Hippocampal formation (tissue), 2 donors: Measurements from ENCODE around the gene PARS2.

Experiments
- DNase-seq, 2 donors: peaks; one replicate each; lab custom pipeline; 2025; lab: John Stamatoyannopoulos, UW

PARS2 gene

DNA sequence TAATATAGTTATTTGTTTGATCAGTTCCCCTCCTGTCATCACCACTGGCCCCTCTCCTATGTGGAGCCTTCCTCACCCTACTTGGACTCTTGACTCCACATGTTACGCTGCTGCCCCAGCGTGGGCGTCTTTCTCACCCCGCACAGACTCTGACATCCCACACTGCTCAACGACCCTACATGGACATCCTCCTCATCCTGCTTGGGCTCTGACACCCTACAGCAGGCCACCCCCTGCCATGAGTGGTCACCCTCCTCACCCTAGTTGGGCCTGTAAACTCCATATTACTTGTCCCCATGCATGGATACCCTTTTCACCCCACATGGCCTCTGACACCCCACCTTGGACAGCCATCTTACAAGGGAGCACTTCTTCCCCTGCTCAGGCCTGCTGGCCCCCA is 27.6 kb downstream of the PARS2 start:
- DNase-seq = no peak

DNA sequence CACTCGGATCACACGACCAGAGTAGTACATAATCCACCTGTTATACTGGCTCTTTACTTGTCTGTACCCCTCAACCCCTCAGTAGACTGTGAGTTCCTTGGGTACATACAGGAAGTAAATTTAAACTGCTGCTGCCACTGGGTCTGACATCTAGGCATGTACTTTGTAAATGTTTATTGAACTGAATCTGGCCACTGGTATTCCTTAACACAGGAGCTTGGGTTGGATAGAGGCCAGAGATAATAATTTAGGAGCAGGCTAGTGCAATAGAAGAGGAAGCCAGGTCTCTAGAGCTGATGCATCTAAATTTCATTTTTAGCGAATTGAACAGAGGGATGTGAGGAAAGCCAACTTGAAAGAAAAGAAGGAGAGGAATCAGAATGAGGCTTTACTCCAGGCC is 36.3 kb downstream of the PARS2 start:
- no peak for DNase-seq

DNA sequence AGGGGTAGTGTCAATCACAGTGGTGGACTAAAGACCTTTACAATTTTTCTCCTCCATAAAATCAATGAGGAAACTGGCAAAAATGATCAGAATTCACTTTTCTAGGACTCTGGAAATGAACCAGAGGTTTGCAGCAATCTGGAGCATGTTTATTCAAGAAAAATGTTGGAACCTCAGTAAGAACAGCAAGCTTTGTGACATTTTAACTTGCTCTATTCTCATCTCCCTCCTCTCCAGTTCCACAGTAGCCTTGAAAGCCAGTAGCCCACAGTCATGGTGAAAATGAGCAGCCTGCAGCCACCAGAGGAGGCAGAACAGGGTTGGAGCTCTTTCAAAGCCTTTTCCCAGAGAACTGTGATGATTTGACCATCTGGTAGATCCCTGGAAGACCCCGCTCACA is 39.6 kb downstream of the PARS2 start:
- DNase-seq = no peak

DNA sequence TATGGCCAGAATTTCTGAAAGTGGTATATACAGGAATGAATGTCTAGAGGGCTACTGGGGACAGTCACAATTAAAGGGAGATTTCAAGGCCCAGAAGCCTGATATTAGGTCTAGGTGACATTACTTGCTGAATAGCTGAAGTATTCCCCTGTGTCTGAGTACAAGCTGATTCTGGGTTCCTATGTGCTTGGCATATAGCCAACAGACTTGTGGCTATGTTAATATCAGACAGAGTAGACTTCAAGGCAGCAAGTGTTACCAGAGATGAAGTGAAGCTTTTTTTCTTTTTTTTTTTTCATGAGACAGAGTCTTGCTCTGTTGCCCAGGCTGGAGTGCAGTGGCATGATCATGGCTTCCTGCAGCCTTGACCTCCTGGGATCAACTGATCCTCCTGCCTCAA is 40.3 kb downstream of the PARS2 start:
- no peak for DNase-seq

DNA sequence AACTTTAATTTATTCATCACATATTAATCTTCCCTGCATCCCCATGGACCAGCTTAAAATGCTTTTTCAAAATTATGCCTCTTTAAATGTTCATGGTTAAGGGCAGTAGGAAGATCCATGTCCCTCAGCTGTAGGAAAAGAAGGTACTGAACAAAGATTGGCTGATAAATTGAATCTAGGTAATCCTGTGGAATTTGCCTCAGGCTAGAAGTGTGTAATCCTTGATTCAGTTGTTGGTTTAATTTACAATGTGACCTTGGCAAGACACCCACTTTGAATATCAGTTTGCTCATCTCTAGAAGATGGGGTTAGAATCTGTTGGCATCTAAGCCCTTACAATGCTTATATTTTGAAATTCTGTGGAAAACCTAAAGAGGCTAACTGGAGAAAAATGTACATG is 42.6 kb downstream of the PARS2 start:
- DNase-seq = no peak

DNA sequence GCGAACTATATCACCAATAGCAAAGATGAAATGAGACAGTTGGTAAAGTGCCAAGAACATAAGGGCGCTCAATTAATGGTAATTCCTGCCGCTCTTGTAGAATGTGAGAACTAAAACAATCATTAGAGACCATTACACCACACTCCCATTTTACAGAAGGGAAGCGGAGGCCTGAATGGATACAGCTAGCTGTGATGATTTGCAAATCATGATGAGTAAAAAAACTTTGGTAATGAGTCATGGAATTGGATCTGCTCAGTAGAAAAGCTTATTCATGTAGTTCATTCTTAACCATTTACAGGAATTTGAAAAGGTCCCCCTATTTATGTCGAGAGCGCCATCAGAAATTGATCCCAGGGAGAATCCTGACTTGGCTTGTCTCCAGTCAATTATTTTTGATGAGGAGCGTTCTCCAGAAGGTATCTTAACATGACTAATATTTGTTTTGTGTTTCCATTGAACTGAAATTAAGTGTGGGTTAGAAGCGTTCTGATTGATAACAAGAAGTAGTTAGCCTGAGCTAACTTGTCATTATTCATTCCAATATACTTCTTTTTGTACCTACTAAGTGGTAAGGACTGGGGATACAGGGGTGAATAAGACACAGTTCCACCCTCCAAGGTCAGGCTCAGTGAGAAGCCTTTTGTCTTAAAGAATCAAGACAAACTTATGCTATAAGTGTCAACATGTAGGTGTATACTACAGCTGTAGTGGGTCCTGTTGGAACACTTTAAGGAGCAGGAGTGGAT is 47.9 kb downstream of the PARS2 start:
- no peak for DNase-seq

DNA sequence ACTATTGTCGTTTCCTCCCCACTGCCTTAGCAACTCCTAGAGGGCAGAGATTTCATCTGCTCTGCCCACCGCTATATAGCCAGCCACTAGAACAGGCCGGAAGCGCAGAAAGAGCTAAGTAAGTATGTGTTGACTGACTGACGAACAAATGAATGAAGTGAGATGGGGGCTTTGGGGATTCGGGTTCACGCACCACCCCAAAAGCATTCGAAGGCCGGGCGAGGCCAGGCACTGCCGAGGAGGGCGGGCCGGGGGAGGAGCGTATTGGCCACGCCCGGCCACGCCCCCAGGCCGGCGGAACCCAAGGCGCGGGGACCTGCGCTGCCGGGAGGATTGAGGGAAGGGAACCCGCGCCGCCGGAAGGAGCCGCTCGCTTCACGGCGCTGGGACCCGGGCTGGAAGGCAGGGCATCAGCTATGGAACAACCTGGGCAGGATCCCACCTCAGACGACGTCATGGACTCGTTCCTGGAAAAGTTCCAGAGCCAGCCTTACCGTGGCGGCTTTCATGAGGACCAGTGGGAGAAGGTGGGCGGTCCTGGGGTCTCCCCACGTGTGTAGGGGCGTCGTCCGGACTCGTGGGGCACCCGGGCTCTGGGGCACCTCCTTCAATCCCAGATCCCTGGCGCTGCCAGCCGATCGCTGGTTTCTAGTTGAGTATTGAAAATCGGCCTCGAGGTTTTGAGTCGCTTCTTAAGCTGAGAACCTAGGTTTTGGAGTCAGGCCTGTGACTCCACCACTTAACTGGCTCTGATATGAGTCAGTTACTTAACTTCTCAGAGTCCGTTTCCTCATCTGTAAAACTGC is 48.6 kb downstream of the PARS2 start, which contains the start of gene TTC4:
TTC4 (plus strand) TSS at position 369 of the 806 bp plus-strand sequence; CDS start at position 417, 48 bp downstream.
- DNase-seq = peak; percentile 73 to 78

DNA sequence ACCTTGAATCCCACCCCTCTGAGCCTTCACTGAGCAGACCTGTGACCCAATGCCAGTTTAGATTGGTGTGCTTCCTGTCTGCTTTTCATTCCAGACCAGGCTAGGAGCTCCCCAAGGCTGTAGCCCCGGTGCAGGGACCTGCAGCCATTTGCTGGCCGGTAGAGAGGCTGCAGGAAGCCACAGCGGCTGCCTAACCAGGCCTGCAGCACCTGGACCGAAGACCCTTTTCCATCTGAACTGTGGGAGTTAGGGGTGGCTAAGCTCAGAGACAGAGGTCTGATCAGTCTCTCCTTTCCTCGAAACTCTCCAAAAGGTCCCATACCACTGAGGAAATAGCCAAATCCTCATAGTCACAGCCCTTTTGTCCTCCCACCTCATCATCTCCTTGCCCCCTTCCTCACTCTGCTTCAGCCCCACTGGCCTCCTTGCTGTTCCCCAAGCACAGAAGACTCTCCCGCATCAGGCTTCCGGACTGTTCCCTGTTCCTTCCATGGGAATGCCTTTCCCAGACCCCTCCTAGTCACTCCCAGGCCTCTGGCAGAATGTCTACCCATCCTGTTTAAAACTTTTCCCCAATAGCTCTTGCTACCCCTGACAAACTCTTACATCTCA is 49.3 kb downstream of the PARS2 start:
- no peak for DNase-seq

DNA sequence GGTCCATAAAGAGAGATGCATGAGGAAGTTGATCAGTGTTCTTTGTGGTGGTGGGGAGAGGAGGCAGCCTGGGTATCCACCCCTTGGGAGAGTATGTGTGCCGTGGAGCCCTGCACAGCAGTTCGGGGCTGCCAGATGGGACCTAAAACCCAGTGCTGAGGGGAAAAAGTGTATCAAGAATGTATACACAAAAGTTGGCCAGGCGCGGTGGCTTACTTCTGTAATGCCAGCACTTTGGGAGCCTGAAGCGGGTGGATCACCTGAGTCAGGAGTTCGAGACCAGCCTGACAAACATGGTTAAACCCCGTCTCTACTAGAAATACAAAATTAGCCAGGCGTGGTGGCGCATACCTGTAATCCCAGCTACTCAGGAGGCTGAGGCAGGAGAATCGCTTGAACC is 52.8 kb downstream of the PARS2 start:
- no peak for DNase-seq

DNA sequence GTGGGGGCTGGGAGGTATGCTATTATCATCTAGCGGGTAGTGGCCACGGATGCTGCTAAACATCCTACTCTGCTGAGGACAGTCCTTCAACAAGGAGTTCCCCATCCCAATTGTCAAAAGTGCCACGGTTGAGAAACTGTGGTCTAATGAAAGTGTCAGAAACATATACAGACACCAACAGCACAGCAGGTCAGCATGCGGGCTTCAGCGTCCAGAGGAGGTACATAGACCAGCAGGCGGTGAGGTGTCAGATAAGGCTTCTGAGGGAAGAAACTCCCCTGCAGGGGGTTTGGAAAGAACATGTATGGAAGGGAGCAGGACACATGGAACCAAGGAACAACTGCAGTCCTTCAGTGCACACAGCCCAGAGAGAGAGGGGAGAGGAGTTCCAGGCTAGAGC is 53.5 kb downstream of the PARS2 start:
- no peak for DNase-seq

DNA sequence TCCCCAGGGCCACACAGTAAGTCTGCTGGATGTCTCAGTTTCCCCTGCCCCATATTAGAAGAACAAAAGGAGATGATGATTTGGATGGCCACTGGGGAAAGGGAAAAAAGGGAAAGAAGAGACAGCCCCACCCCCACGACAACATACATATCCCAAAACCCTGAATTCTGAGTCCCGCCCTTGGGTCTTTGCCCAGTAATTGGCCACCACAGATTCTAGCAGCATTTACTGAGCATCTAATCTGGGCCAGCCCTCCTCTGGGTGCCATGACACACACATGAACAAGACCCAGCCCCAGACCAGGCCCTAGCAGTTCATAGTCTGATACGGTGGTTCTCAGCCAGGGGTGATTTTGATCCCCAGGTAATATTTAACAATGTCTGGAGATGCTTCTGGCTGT is 53.9 kb downstream of the PARS2 start:
- DNase-seq = no peak

DNA sequence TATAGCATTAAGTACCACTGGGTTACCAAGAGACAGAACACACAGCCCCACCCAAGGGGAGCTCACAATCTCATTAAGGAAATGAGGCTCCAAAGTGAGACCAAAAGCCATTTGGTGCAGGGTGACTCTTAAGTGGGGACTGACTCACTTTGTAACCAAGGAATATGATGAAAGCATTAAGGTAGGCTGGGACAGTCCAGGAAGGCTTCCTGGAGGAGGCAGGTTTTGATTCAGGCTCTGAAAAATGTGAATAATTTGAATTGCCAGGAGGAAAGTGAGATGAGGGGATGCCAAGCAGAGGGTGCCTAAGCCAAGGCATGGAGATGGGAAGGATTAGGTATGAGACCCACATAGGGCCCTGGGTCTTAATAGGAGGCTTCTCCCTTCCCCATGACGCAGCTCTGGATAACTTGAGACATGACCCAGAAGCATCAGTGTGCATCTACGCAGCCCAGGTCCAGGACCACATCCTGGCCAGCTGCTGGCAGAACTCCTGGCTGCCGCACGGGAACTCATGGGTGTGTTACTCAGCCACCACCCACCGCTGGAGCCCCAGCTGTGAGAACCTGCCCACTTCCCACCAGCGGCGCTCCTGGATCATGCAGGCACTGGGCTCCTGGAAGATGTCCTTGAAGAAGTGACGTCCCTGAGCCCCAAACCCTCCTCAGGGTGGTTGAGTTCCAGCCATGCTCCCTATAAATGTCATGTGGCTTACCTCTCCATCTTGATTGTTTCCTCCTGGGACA is 54.6 kb downstream of the PARS2 start:
- no peak for DNase-seq

DNA sequence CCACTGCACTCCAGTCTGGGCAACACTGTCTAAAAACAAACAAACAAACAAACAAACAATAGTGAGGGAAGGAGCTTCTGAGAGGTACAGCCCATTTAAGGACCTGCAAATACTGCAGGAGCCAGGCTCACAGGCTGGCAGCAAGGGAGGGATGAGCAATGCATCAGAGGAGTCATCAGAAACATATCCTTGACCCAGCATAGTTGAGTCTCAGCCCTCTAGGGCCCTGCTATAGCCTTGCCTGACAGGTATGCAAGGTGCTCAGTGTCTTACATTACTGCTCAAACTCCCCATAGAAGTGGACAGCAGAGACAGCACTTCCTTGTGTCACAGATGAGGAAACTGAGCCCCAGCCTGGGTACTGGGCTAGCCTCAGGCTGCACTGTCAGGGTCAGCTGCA is 55.9 kb downstream of the PARS2 start:
- no peak for DNase-seq
